ENCODE data around the gene CDK9.
"Not testable (repeated sequence)": the region's sequence is repeated elsewhere in the genome, so short reads cannot be mapped to it uniquely, and the experiment has no call there.

The CDK9 gene

GRCh38 chr9:127780909-127781308 is 4.9 kb upstream of the CDK9 start:
- DNase-seq, result not testable (repeated sequence)

GRCh38 chr9:127781806-127782205 is 4.0 kb upstream of the CDK9 start:
- DNase-seq, result no peak

GRCh38 chr9:127783111-127784008 is 2.5 kb upstream of the CDK9 start:
- DNase-seq, result peak; percentile 56

GRCh38 chr9:127785023-127785932 is 556 bp upstream of the CDK9 start:
- DNase-seq, result peak; percentile 86

- no peak for DNase-seq
Observed at GRCh38 chr9:127786773-127787104, 905 bp downstream of the CDK9 start.

GRCh38 chr9:127788337-127789011 is 2.6 kb downstream of the CDK9 start:
- DNase-seq, result no peak

GRCh38 chr9:127789179-127789578 is 3.3 kb downstream of the CDK9 start:
- DNase-seq, result no peak

GRCh38 chr9:127790094-127790855 is 4.4 kb downstream of the CDK9 start:
- no peak for DNase-seq

- DNase-seq, result no peak
Observed at GRCh38 chr9:127791085-127791484, 5.3 kb downstream of the CDK9 start.

- no peak for DNase-seq
Observed at GRCh38 chr9:127792417-127793031, 6.7 kb downstream of the CDK9 start.

- DNase-seq, result no peak
Observed at GRCh38 chr9:127793093-127793708, 7.4 kb downstream of the CDK9 start.

- DNase-seq, result no peak
Observed at GRCh38 chr9:127794001-127794791, 8.4 kb downstream of the CDK9 start.

- no peak for DNase-seq
Observed at GRCh38 chr9:127796225-127796813, 10.5 kb downstream of the CDK9 start.

GRCh38 chr9:127796852-127797370 is 11.1 kb downstream of the CDK9 start:
- DNase-seq, result no peak

GRCh38 chr9:127801955-127802575 is 16.2 kb downstream of the CDK9 start:
- DNase-seq, result no peak

- peak; percentile 77 for DNase-seq
Observed at GRCh38 chr9:127802576-127803443, 17.0 kb downstream of the CDK9 start, which contains the start of gene FPGS. Gene FPGS, plus strand, starts transcription at chr9:127802882. Its CDS starts 43 bp downstream, at chr9:127802925.

- no peak for DNase-seq
Observed at GRCh38 chr9:127803507-127804352, 17.9 kb downstream of the CDK9 start.
